HepG2 (cell line): Measurements from ENCODE around the gene ZFAND3. TPM values are rescaled to one million over a fixed set of nuclear protein-coding genes. Genes with fewer than 3 reads are reported as not detected.

ENCODE experiments used
- ATAC-seq: fragments of 200-7000 bp; cut with Tn5 transposase; 3 replicates; pipeline ENCODE4 v1.9.1; 2020; ENCODE audit warnings: mild to moderate bottlenecking, moderate library complexity
- BruUV-seq: library from RNA; stranded (reverse); fragments of 400-500 nt; replicated peaks from 2 replicates; lab custom pipeline; 2021; lab: Mats Ljungman, UMichigan
- CTCF ChIA-PET: fragments of 300-600 bp; formaldehyde crosslinking; extraction: SDS; loops from one replicate; lab custom pipeline; 2021; ENCODE audit warnings: low total read pairs, inconsistent platforms, low intra/inter-chr PET ratio; lab: Yijun Ruan, JAX
- POLR2A ChIA-PET: fragments of 350-600 bp; sonication (Branson Sonifier 250); formaldehyde crosslinking; loops from one replicate; lab custom pipeline; 2020; ENCODE audit warnings: antibody characterized with exemption, inconsistent platforms; lab: Yijun Ruan, JAX
- DNase-seq: peaks from one replicate; pipeline ENCODE4 v3.0.0-alpha.2; 2015; ENCODE audit warnings: low spot score
- FAIRE-seq: peaks from 3 replicates; lab custom pipeline; 2011; peaks lifted over from hg19 to GRCh38; lab: Jason Lieb, UNC
- H2AFZ ChIP-seq: one replicate; pipeline ENCODE4 v1.6.1; 2011; ENCODE audit warnings: low read length, inconsistent platforms
- H3K27ac ChIP-seq: fragments of 300-600 bp; 3 replicates; pipeline ENCODE4 v1.8.0; 2011; ENCODE audit warnings: mixed run types, mild to moderate bottlenecking, mixed read lengths, low read length, inconsistent platforms; ENCODE audit not compliant: insufficient read depth; ENCODE audit errors: extremely low read length
- H3K27me3 ChIP-seq, 2 experiments: fragments of 200-600 bp in 1 of 2; 2 replicates in 1 of 2; 3 replicates in 1 of 2; pipeline versions ENCODE4 v1.6.0 to v1.8.0; 2011; ENCODE audit warnings: low read length in 2 of 2, mild to moderate bottlenecking in 2 of 2, moderate library complexity in 2 of 2, inconsistent platforms in 1 of 2; ENCODE audit not compliant: insufficient read depth in 2 of 2, control insufficient read depth in 1 of 2
- H3K36me3 ChIP-seq, 2 experiments: fragments of 200-600 bp in 1 of 2; replicated peaks in 1 of 2; 2 replicates in 1 of 2; 3 replicates in 1 of 2; pipeline versions ENCODE4 v1.5.1 to v1.8.0; 2011; ENCODE audit warnings: low read length in 2 of 2, inconsistent platforms in 1 of 2; ENCODE audit not compliant: insufficient read depth in 2 of 2, control insufficient read depth in 1 of 2
- H3K4me1 ChIP-seq: 2 replicates; pipeline ENCODE4 v1.5.1; 2012; ENCODE audit warnings: low read length, inconsistent platforms; ENCODE audit not compliant: insufficient read depth
- H3K4me2 ChIP-seq: 2 replicates; pipeline ENCODE4 v1.6.0; 2011; ENCODE audit warnings: low read depth, low read length, inconsistent platforms
- H3K4me3 ChIP-seq, 3 experiments: fragments of 200-600 bp in 1 of 3; sonication (generic), shearing (Covaris generic) in 1 of 3; replicated peaks in 1 of 3; 2 replicates each; pipeline ENCODE4 v1.5.1; 2011 to 2016; ENCODE audit warnings: low read length in 3 of 3, inconsistent platforms in 2 of 3, low read depth in 2 of 3, mild to moderate bottlenecking in 2 of 3, control low read depth in 1 of 3, mixed read lengths in 1 of 3; ENCODE audit not compliant: insufficient read depth in 1 of 3
- H3K79me2 ChIP-seq: one replicate; pipeline ENCODE4 v1.6.1; 2011; ENCODE audit warnings: low read length, inconsistent platforms; ENCODE audit not compliant: insufficient read depth
- H3K9ac ChIP-seq: 2 replicates; pipeline ENCODE4 v1.6.0; 2011; ENCODE audit warnings: mild to moderate bottlenecking, low read depth, low read length, inconsistent platforms; ENCODE audit not compliant: insufficient read depth
- H3K9me3 ChIP-seq: 2 replicates; pipeline ENCODE4 v1.5.1; 2012; ENCODE audit warnings: mild to moderate bottlenecking, low read length
- H4K20me1 ChIP-seq: 2 replicates; pipeline ENCODE4 v1.6.0; 2011; ENCODE audit warnings: inconsistent platforms, mild to moderate bottlenecking, low read length, moderate library complexity; ENCODE audit not compliant: insufficient read depth
- ARID2 ChIP-seq: sonication (generic); formaldehyde crosslinking; IDR thresholded peaks from 2 replicates; pipeline ENCODE4 v1.8.1; 2022; ENCODE audit warnings: mild to moderate bottlenecking, missing genetic modification reagents, borderline replicate concordance
- ASH2L ChIP-seq: fragments of 300-600, 200-600 bp; sonication (generic); IDR thresholded peaks from 2 replicates; pipeline ENCODE4 v1.7.0; 2017; ENCODE audit warnings: low read depth, mild to moderate bottlenecking, moderate library complexity, mixed read lengths, low read length; ENCODE audit not compliant: insufficient read length
- ATF5 ChIP-seq: sonication (generic); formaldehyde crosslinking; IDR thresholded peaks from 2 replicates; pipeline ENCODE4 v1.4.0; 2020; ENCODE audit warnings: mild to moderate bottlenecking, low read depth, missing genetic modification reagents
- HNF4G ChIP-seq, 2 experiments: sonication (generic) in 1 of 2; formaldehyde crosslinking in 1 of 2; IDR thresholded peaks; 2 replicates each; pipeline versions ENCODE4 v1.4.0 to v1.6.1; 2011 to 2020; ENCODE audit warnings: borderline replicate concordance in 2 of 2, low read depth in 2 of 2, mild to moderate bottlenecking in 2 of 2, low read length in 1 of 2, missing genetic modification reagents in 1 of 2, moderate library complexity in 1 of 2
- KLF11 ChIP-seq: IDR thresholded peaks from 2 replicates; pipeline ENCODE4 v1.6.1; 2016; ENCODE audit warnings: missing compliant biosample characterization
- KMT2A ChIP-seq: sonication (generic); formaldehyde crosslinking; IDR thresholded peaks from 2 replicates; pipeline ENCODE4 v1.4.0; 2020; ENCODE audit warnings: missing genetic modification reagents
- MAFF ChIP-seq: IDR thresholded peaks from 2 replicates; pipeline ENCODE4 v1.6.1; 2011; ENCODE audit warnings: low read depth, low read length, improper control_type of control experiment
- MAFK ChIP-seq, 2 experiments: IDR thresholded peaks in 1 of 2; conservative IDR thresholded peaks in 1 of 2; 2 replicates each; pipeline ENCODE4 v1.6.1; 2011; ENCODE audit warnings: improper control_type of control experiment in 2 of 2, low read length in 2 of 2
- NAIF1 ChIP-seq: sonication (generic); formaldehyde crosslinking; IDR thresholded peaks from 2 replicates; pipeline ENCODE4 v1.5.0; 2020; ENCODE audit warnings: mild to moderate bottlenecking, missing genetic modification reagents, borderline replicate concordance
- NFIC ChIP-seq: IDR thresholded peaks from 2 replicates; pipeline ENCODE4 v1.6.1; 2012; ENCODE audit warnings: mild to moderate bottlenecking, low read length, inconsistent platforms
- PRDM15 ChIP-seq: sonication (generic); formaldehyde crosslinking; IDR thresholded peaks from 2 replicates; pipeline ENCODE4 v1.4.0; 2020; ENCODE audit warnings: missing genetic modification reagents
- SIN3B ChIP-seq: fragments of 150-350 bp; IDR thresholded peaks from 2 replicates; pipeline ENCODE4 v1.6.1; 2014; ENCODE audit warnings: low read length
- THYN1 ChIP-seq: sonication (generic); formaldehyde crosslinking; IDR thresholded peaks from 2 replicates; pipeline ENCODE4 v1.8.1; 2023; ENCODE audit warnings: low read depth, mild to moderate bottlenecking, moderate library complexity, missing genetic modification reagents, borderline replicate concordance
- UBTF ChIP-seq: sonication (generic); formaldehyde crosslinking; IDR thresholded peaks from 2 replicates; pipeline ENCODE4 v1.4.0; 2020; ENCODE audit warnings: mild to moderate bottlenecking, missing genetic modification reagents
- ZNF343 ChIP-seq: sonication (generic); formaldehyde crosslinking; IDR thresholded peaks from 2 replicates; pipeline ENCODE4 v1.4.0; 2020; ENCODE audit warnings: mild to moderate bottlenecking, missing genetic modification reagents
- ZNF550 ChIP-seq: sonication (generic); formaldehyde crosslinking; IDR thresholded peaks from 2 replicates; pipeline ENCODE4 v1.4.0; 2020; ENCODE audit warnings: mild to moderate bottlenecking, missing genetic modification reagents, borderline replicate concordance
- ZNF792 ChIP-seq: IDR thresholded peaks from 2 replicates; pipeline ENCODE4 v1.6.1; 2016
- WGBS: methylation state at CpG from one replicate; pipeline ENCODE4 v1.1.6; 2017; ENCODE audit warnings: low lambda C conversion rate; 5-methylcytosine and 5-hydroxymethylcytosine counted together
- in situ Hi-C: cut with HindIII; loops from 2 replicates; pipeline ENCODE4 v1.10.0; 2017; ENCODE audit warnings: low pct_unique_long_range_greater_than_20kb; ENCODE audit not compliant: extremely low pct_ligation_motif_present
- intact Hi-C: fragments of 100-400 bp; cut with micrococcal nuclease; formaldehyde crosslinking; loops from one replicate; pipeline ENCODE4 v1.10.0; 2022; ENCODE audit not compliant: unreplicated experiment
- polyA plus RNA-seq, 8 experiments: library from polyadenylated mRNA; depleted of rRNA in 3 of 8; stranded (reverse) in 7 of 8; unstranded in 1 of 8; fragments of >200 nt; fragmentation: Illumina TruSeq in 4 of 8; extraction: Trizol in 4 of 8; gene quantifications; 2 replicates each; pipeline versions ENCODE4 v1.2.1 to v1.2.3, GENCODE V29; 2011 to 2016; ENCODE audit warnings: low read depth in 4 of 8, missing spikeins in 1 of 8, mixed read lengths in 1 of 8; ENCODE audit not compliant: insufficient read depth in 1 of 8
- total RNA-seq, 5 experiments: library from RNA; depleted of rRNA; stranded (reverse); fragments of >200 nt; fragmentation: Illumina TruSeq; extraction: Trizol; gene quantifications; 2 replicates each; pipeline ENCODE4 v1.2.3, GENCODE V29; 2016; ENCODE audit warnings: low read depth in 1 of 5

The ZFAND3 gene
- total and polyA plus RNA-seq, 2 of the 13 experiments (the other 11 are each of a cell fraction or from before 2014, with no cell fraction given): 16.4 to 17.1 TPM

- TF ChIP-seq ZNF550 (CRISPR knock-in tag) (no peak), UBTF (CRISPR knock-in tag) (no peak), ZNF343 (CRISPR knock-in tag) (no peak), ZNF792 (CRISPR knock-in tag) (no peak), THYN1 (CRISPR knock-in tag) (no peak), KLF11 (no peak), KMT2A (CRISPR knock-in tag) (no peak), HNF4G (IDR thresholded peaks at IDR 0.05; ENCODE audit: borderline replicate concordance, low read depth, low read length) (no peak), HNF4G (CRISPR knock-in tag; IDR thresholded peaks at IDR 0.05; ENCODE audit: borderline replicate concordance, low read depth) (no peak), NAIF1 (no peak), SIN3B (no peak), ASH2L (no peak), NFIC (no peak), ARID2 (CRISPR knock-in tag) (no peak), ATF5 (CRISPR knock-in tag) (no peak), MAFF (peak; percentile 56; the same call in 1 of the 2 replicates), MAFK (conservative IDR thresholded peaks at IDR 0.05 in 1 of 2, IDR thresholded peaks at IDR 0.05 in 1 of 2; ENCODE audit: low read length in 2 of 2) (peak; percentile 72 to 76), PRDM15 (no peak)
- POLR2A ChIA-PET: no interaction called here
- no peak overlapping the region for H3K9ac ChIP-seq
- no peaks in the 10 kb centered on the region for H3K9me3 ChIP-seq
- CTCF ChIA-PET: no interaction called here
- H4K20me1 ChIP-seq: peaks cover 3% of the 10 kb centered on the region; the same call in 1 of the 2 replicates
- no peak overlapping the region for H3K4me3 ChIP-seq
- in situ Hi-C loops: no loop called here
- H3K4me2 ChIP-seq: no peak overlapping the region
- 100% methylated on average over 1 of the region's 1 CpG for WGBS
- no peak overlapping the region for H3K27ac ChIP-seq
- FAIRE-seq (no peak), ATAC-seq (no peak), DNase-seq (no peak)
- no peaks in the 10 kb centered on the region for H3K79me2 ChIP-seq
- no TSS peak for BruUV-seq
- H3K36me3 ChIP-seq: peaks cover 9 to 39% of the 10 kb centered on the region in 2 experiments
- H3K27me3 ChIP-seq: no peaks in the 10 kb centered on the region
- peaks cover 1% of the 10 kb centered on the region; the same call in 1 of the 2 replicates for H3K4me1 ChIP-seq
- intact Hi-C loops: no loop called here
- H2AFZ ChIP-seq: no peak overlapping the region
Measured at GRCh38 chr6:38146734-38147027, 327.2 kb downstream of the ZFAND3 start.
